GM23338 (cell line): ENCODE data around the gene MACROD1. TPM values are rescaled to one million over a fixed set of nuclear protein-coding genes. Genes with fewer than 3 reads are reported as not detected.

Source experiments
- ATAC-seq: fragments of 200-7000 bp; cut with Tn5 transposase; 3 replicates; pipeline ENCODE4 v1.9.1; 2020
- DNase-seq: peaks from one replicate; pipeline ENCODE4 v3.0.0-alpha.2; 2015; ENCODE audit warnings: low spot score
- H2AFZ ChIP-seq: fragments of 200-600 bp; sonication (generic); 2 replicates; pipeline ENCODE4 v1.8.0; 2016; ENCODE audit warnings: antibody characterized with exemption, mild to moderate bottlenecking, moderate library complexity
- H3F3A ChIP-seq: fragments of 200-600 bp; sonication (generic); replicated peaks from 2 replicates; pipeline ENCODE4 v1.8.0; 2017; ENCODE audit warnings: antibody characterized with exemption, mixed run types, low read depth
- H3K27ac ChIP-seq: fragments of 200-600 bp; sonication (generic); 2 replicates; pipeline ENCODE4 v1.6.1; 2016; ENCODE audit warnings: low read depth
- H3K27me3 ChIP-seq: fragments of 200-600 bp; sonication (generic); 2 replicates; pipeline ENCODE4 v1.8.0; 2016; ENCODE audit warnings: mild to moderate bottlenecking, mixed run types, moderate library complexity; ENCODE audit not compliant: insufficient read depth
- H3K36me3 ChIP-seq: fragments of 200-600 bp; sonication (generic); 2 replicates; pipeline ENCODE4 v1.8.0; 2016; ENCODE audit warnings: mild to moderate bottlenecking; ENCODE audit not compliant: insufficient read depth
- H3K4me1 ChIP-seq: fragments of 200-600 bp; sonication (generic); 2 replicates; pipeline ENCODE4 v1.8.0; 2016; ENCODE audit warnings: mild to moderate bottlenecking, moderate library complexity; ENCODE audit not compliant: insufficient read depth
- H3K4me2 ChIP-seq: fragments of 200-600 bp; sonication (generic); 2 replicates; pipeline ENCODE4 v1.7.1; 2017; ENCODE audit warnings: mixed run types
- H3K4me3 ChIP-seq: fragments of 200-600 bp; sonication (generic); 2 replicates; pipeline ENCODE4 v1.6.1; 2016; ENCODE audit warnings: mixed run types
- H3K79me2 ChIP-seq: fragments of 200-600 bp; sonication (generic); replicated peaks from 2 replicates; pipeline ENCODE4 v1.8.0; 2017; ENCODE audit warnings: mild to moderate bottlenecking; ENCODE audit not compliant: insufficient read depth
- H3K9me2 ChIP-seq: fragments of 200-600 bp; sonication (generic); 2 replicates; pipeline ENCODE4 v1.8.0; 2017; ENCODE audit not compliant: insufficient read depth
- H4K20me1 ChIP-seq: fragments of 200-600 bp; sonication (generic); replicated peaks from 2 replicates; pipeline ENCODE4 v1.8.0; 2017; ENCODE audit warnings: mild to moderate bottlenecking; ENCODE audit not compliant: insufficient read depth
- H3K27ac Mint-ChIP-seq: 2 replicates; pipeline ENCODE4 v1.8.0; 2020; ENCODE audit warnings: inconsistent platforms, mild to moderate bottlenecking, moderate library complexity, mixed read lengths
- H3K27me3 Mint-ChIP-seq: 3 replicates; pipeline ENCODE4 v1.8.0; 2022; ENCODE audit warnings: low read depth, mild to moderate bottlenecking, moderate library complexity, mixed read lengths, inconsistent platforms; ENCODE audit not compliant: insufficient read depth, poor library complexity
- H3K36me3 Mint-ChIP-seq: 3 replicates; pipeline ENCODE4 v1.8.0; 2021; ENCODE audit warnings: low read depth, mild to moderate bottlenecking, inconsistent platforms, moderate library complexity, mixed read lengths
- H3K4me1 Mint-ChIP-seq: 3 replicates; pipeline ENCODE4 v1.8.0; 2020; ENCODE audit warnings: mild to moderate bottlenecking, inconsistent platforms, mixed read lengths
- H3K4me3 Mint-ChIP-seq: 3 replicates; pipeline ENCODE4 v1.8.0; 2021; ENCODE audit warnings: moderate library complexity, mild to moderate bottlenecking, inconsistent platforms, mixed read lengths
- H3K9me3 Mint-ChIP-seq: 3 replicates; pipeline ENCODE4 v1.8.0; 2020; ENCODE audit warnings: moderate library complexity, mild to moderate bottlenecking, inconsistent platforms, mixed read lengths
- CREB1 ChIP-seq: fragments of 250-450 bp; sonication (Bioruptor Pico); IDR thresholded peaks from 2 replicates; pipeline ENCODE4 v1.5.0; 2020; ENCODE audit warnings: low read depth, mild to moderate bottlenecking, moderate library complexity
- EZH2 ChIP-seq: fragments of 200-600 bp; sonication (generic); IDR thresholded peaks from one replicate; pipeline ENCODE4 v1.8.0; 2017; ENCODE audit warnings: antibody characterized with exemption, mild to moderate bottlenecking, low read depth; ENCODE audit not compliant: unreplicated experiment
- EZH2phosphoT487 ChIP-seq: fragments of 200-600 bp; sonication (generic); IDR thresholded peaks from one replicate; pipeline ENCODE4 v1.8.1; 2018; ENCODE audit warnings: antibody characterized with exemption; ENCODE audit not compliant: unreplicated experiment
- JUNB ChIP-seq: IDR thresholded peaks from one replicate; pipeline ENCODE4 v1.6.1; 2016; ENCODE audit warnings: antibody characterized with exemption; ENCODE audit not compliant: unreplicated experiment
- NANOG ChIP-seq: IDR thresholded peaks from 2 replicates; pipeline ENCODE4 v1.6.1; 2016; ENCODE audit warnings: antibody characterized with exemption, borderline replicate concordance
- POLR2AphosphoS5 ChIP-seq: IDR thresholded peaks from 2 replicates; pipeline ENCODE4 v1.6.1; 2016; ENCODE audit warnings: antibody characterized with exemption, low read depth
- polyA plus RNA-seq: library from polyadenylated mRNA; unstranded; fragments of >200 nt; fragmentation: Nextera tagmentation; extraction: Ambion mirVana; gene quantifications from 2 replicates; pipeline ENCODE4 v1.2.1, GENCODE V29; 2016
- total RNA-seq: library from RNA; depleted of rRNA; stranded (reverse); fragments of >200 nt; shearing (Covaris generic); gene quantifications from 2 replicates; pipeline ENCODE4 v1.2.3, GENCODE V29; 2014
- TF ChIP-seq, protein P1 (sequence below), 2 experiments: fragments of 200-600 bp in 1 of 2; sonication (generic) in 1 of 2; conservative IDR thresholded peaks; 2 replicates each; pipeline versions ENCODE4 v1.5.1 to v1.6.1; 2016 to 2017; ENCODE audit warnings: antibody characterized with exemption in 2 of 2, low read depth in 2 of 2, mild to moderate bottlenecking in 2 of 2, moderate library complexity in 1 of 2
- TF ChIP-seq, protein P2 (sequence below): IDR thresholded peaks from one replicate; pipeline ENCODE4 v1.6.1; 2018; ENCODE audit warnings: antibody characterized with exemption; ENCODE audit not compliant: unreplicated experiment
- TF ChIP-seq, protein P3 (sequence below): IDR thresholded peaks from 2 replicates; pipeline ENCODE4 v1.6.1; 2016; ENCODE audit warnings: antibody characterized with exemption

The MACROD1 gene
- total and polyA plus RNA-seq, 2 experiments from 2014 or later = 33.0 to 51.6 TPM

GRCh38 chr11:64007160-64007628, 158.7 kb downstream of the MACROD1 start:
- peaks cover 4% of the 10 kb centered on the region; the same call in 2 of the 3 replicates for H3K9me3 Mint-ChIP-seq
- peak overlapping the region; percentile 74 for H3K4me3 ChIP-seq

DNA sequence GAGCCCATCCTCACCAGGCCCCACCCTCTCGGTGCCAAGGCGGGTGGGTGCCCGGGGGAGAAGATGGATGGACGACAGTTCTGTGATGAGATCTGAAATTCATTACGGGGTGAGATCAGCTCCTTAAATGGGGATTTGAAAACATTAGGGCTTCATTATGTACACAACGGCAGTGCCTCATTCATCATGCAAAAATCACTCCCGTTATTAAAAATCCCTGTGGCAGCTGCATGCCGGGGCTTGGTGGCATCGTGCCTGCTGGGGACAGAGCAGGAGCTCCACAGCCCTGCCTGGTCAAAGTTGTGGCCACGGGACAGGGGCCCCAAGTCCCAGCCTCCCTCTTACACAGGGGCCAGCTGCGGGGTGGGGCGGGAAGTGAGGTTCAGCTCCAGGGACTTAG, 159.5 kb downstream of the MACROD1 start:
- H3K4me3 ChIP-seq = no peak overlapping the region
- H3K79me2 ChIP-seq = no peaks in the 10 kb centered on the region
- no peak overlapping the region for H3K27ac ChIP-seq
- peaks cover 4% of the 10 kb centered on the region; the same call in 2 of the 3 replicates for H3K9me3 Mint-ChIP-seq
- H3K36me3 ChIP-seq = no peaks in the 10 kb centered on the region
- peaks cover 27% of the 10 kb centered on the region for H3F3A ChIP-seq
- H3K4me1 ChIP-seq = peaks cover 12% of the 10 kb centered on the region
- H3K36me3 Mint-ChIP-seq = no peaks in the 10 kb centered on the region
- no peaks in the 10 kb centered on the region; the same call in 1 of the 2 replicates for H4K20me1 ChIP-seq
- H3K4me2 ChIP-seq = peak overlapping the region; percentile 92; the same call in 1 of the 2 replicates
- H3K27ac Mint-ChIP-seq = no peak overlapping the region
- H2AFZ ChIP-seq = no peak overlapping the region
- DNase-seq (no peak), ATAC-seq (no peak)
- H3K4me1 Mint-ChIP-seq = peaks cover 23% of the 10 kb centered on the region
- no peaks in the 10 kb centered on the region for H3K9me2 ChIP-seq
- peak overlapping the region; percentile 75; the same call in 1 of the 3 replicates for H3K4me3 Mint-ChIP-seq
- H3K27me3 ChIP-seq = peaks cover 95% of the 10 kb centered on the region
- H3K27me3 Mint-ChIP-seq = peaks cover 71% of the 10 kb centered on the region
- TF ChIP-seq JUNB (no peak), NANOG (no peak), CREB1 (CRISPR knock-in tag) (no peak)
- TF ChIP-seq, protein P1, sequence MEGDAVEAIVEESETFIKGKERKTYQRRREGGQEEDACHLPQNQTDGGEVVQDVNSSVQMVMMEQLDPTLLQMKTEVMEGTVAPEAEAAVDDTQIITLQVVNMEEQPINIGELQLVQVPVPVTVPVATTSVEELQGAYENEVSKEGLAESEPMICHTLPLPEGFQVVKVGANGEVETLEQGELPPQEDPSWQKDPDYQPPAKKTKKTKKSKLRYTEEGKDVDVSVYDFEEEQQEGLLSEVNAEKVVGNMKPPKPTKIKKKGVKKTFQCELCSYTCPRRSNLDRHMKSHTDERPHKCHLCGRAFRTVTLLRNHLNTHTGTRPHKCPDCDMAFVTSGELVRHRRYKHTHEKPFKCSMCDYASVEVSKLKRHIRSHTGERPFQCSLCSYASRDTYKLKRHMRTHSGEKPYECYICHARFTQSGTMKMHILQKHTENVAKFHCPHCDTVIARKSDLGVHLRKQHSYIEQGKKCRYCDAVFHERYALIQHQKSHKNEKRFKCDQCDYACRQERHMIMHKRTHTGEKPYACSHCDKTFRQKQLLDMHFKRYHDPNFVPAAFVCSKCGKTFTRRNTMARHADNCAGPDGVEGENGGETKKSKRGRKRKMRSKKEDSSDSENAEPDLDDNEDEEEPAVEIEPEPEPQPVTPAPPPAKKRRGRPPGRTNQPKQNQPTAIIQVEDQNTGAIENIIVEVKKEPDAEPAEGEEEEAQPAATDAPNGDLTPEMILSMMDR (conservative IDR thresholded peaks at IDR 0.05; ENCODE audit: low read depth in 2 of 2) = no peak
- TF ChIP-seq, protein P2, sequence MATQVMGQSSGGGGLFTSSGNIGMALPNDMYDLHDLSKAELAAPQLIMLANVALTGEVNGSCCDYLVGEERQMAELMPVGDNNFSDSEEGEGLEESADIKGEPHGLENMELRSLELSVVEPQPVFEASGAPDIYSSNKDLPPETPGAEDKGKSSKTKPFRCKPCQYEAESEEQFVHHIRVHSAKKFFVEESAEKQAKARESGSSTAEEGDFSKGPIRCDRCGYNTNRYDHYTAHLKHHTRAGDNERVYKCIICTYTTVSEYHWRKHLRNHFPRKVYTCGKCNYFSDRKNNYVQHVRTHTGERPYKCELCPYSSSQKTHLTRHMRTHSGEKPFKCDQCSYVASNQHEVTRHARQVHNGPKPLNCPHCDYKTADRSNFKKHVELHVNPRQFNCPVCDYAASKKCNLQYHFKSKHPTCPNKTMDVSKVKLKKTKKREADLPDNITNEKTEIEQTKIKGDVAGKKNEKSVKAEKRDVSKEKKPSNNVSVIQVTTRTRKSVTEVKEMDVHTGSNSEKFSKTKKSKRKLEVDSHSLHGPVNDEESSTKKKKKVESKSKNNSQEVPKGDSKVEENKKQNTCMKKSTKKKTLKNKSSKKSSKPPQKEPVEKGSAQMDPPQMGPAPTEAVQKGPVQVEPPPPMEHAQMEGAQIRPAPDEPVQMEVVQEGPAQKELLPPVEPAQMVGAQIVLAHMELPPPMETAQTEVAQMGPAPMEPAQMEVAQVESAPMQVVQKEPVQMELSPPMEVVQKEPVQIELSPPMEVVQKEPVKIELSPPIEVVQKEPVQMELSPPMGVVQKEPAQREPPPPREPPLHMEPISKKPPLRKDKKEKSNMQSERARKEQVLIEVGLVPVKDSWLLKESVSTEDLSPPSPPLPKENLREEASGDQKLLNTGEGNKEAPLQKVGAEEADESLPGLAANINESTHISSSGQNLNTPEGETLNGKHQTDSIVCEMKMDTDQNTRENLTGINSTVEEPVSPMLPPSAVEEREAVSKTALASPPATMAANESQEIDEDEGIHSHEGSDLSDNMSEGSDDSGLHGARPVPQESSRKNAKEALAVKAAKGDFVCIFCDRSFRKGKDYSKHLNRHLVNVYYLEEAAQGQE = no peak
- TF ChIP-seq, protein P3, sequence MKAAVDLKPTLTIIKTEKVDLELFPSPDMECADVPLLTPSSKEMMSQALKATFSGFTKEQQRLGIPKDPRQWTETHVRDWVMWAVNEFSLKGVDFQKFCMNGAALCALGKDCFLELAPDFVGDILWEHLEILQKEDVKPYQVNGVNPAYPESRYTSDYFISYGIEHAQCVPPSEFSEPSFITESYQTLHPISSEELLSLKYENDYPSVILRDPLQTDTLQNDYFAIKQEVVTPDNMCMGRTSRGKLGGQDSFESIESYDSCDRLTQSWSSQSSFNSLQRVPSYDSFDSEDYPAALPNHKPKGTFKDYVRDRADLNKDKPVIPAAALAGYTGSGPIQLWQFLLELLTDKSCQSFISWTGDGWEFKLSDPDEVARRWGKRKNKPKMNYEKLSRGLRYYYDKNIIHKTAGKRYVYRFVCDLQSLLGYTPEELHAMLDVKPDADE = no peak

More at GRCh38 chr11:64007160-64007628, 158.7 kb downstream of the MACROD1 start:
- Histone ChIP-seq H4K20me1 (no peaks in the 10 kb centered on the region; the same call in 1 of the 2 replicates), H3F3A (peaks cover 27% of the 10 kb centered on the region), H3K27ac (no peak overlapping the region), H3K27me3 (peaks cover 95% of the 10 kb centered on the region), H3K9me2 (no peaks in the 10 kb centered on the region), H3K4me2 (peak overlapping the region; percentile 92), H2AFZ (peak overlapping the region; percentile 90), H3K4me1 (peaks cover 12% of the 10 kb centered on the region), H3K79me2 (no peaks in the 10 kb centered on the region), H3K36me3 (no peaks in the 10 kb centered on the region)
- DNase-seq = peak; percentile 72
- H3K36me3 Mint-ChIP-seq = no peaks in the 10 kb centered on the region
- H3K4me3 Mint-ChIP-seq = peak overlapping the region; percentile 75
- TF ChIP-seq, protein P2 = no peak
- TF ChIP-seq EZH2phosphoT487 (no peak), POLR2AphosphoS5 (peak; percentile 13; the same call in 1 of the 2 replicates), EZH2 (peak; percentile 41)
- H3K4me1 Mint-ChIP-seq = peaks cover 23% of the 10 kb centered on the region
- H3K27ac Mint-ChIP-seq = no peak overlapping the region
- peaks cover 69% of the 10 kb centered on the region for H3K27me3 Mint-ChIP-seq
- peak; percentile 56 for ATAC-seq
